Measurements from ENCODE around the gene UTS2B.
"Not testable (repeated sequence)": the region's sequence is repeated elsewhere in the genome, so short reads cannot be mapped to it uniquely, and the experiment has no call there.

The UTS2B gene

DNA sequence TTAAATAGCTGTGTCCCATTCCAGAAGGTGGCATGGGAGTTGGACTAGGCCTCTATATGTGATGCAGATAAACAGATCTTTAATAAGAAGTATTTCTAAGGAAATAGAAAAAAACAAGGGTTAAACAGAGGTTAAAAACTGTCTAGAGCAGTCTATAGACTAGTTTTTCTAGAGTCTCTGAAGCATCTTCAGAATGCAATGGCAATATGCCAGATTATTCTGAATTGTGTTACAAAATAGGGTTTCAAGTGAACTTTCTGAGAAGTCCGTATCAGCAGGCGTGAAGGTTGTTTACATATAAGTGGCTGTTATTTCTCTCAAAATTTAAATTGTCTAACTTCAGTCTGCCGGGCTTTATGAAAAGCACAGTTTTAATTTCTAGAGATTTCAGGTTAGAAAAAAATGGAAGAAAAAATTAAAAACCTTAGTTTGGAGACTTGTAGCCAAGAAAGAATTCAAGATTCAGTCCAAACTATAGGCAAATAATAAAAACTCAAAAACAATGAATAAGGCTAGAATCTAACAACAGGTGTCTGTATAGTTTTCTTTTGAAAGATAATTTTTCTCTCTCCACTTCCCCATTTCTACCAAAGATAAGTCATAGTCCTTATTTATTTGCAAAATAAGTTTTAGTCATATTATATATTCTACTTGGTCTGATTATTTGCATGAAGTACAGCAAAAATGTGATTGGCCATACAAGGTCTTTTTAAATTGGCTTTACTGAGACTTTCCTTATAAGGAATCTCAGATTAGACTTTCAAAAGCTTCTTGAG is 76.0 kb downstream of the UTS2B start:
- no peak for DNase-seq (ENCODE audit: extremely low read depth, low read depth)
- no peak overlapping the region for H3K4me3 ChIP-seq (replicated peaks; ENCODE audit: low read depth, low read length)
- TF ChIP-seq, protein P1, sequence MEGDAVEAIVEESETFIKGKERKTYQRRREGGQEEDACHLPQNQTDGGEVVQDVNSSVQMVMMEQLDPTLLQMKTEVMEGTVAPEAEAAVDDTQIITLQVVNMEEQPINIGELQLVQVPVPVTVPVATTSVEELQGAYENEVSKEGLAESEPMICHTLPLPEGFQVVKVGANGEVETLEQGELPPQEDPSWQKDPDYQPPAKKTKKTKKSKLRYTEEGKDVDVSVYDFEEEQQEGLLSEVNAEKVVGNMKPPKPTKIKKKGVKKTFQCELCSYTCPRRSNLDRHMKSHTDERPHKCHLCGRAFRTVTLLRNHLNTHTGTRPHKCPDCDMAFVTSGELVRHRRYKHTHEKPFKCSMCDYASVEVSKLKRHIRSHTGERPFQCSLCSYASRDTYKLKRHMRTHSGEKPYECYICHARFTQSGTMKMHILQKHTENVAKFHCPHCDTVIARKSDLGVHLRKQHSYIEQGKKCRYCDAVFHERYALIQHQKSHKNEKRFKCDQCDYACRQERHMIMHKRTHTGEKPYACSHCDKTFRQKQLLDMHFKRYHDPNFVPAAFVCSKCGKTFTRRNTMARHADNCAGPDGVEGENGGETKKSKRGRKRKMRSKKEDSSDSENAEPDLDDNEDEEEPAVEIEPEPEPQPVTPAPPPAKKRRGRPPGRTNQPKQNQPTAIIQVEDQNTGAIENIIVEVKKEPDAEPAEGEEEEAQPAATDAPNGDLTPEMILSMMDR (IDR thresholded peaks at IDR 0.05; ENCODE audit: low read depth, low read length, missing control alignments) = no peak

DNA sequence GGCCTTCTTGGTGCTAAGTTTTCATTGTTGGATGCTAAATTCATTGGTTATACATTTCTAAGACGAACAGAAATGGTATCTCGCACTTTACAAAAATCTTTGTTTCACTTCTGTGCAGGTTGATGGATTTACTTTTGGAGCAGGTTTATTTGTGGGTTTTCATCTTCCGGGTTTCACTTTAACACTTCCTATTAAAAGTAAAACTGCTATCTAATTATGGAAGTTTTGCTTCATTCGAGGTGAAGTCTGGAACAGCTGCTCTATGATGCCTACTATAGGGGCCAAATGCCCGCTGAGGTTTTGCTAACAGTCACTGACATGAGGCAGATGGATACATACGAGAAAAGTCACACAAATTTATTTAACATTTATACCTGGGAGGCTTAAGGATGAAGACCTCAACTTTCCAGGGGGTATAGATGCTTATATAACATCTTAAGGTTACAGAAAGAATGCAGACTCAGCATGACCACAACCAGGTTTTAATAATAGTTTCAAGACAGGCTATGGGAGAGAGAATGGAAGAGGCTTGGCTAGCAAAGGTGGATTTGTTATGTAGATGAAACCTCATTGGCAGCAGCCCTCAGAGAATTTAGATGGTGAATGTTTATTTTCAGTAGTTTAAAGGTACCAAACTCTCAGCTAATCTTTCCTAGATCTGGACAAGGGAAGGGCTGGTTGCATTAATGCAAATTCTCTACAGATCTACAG is 77.1 kb downstream of the UTS2B start:
- TF ChIP-seq, protein P1 (IDR thresholded peaks at IDR 0.05; ENCODE audit: low read depth, low read length, missing control alignments) = no peak
- no peak for DNase-seq (ENCODE audit: extremely low read depth, low read depth)
- no peak overlapping the region for H3K4me3 ChIP-seq (replicated peaks; ENCODE audit: low read depth, low read length)

DNA sequence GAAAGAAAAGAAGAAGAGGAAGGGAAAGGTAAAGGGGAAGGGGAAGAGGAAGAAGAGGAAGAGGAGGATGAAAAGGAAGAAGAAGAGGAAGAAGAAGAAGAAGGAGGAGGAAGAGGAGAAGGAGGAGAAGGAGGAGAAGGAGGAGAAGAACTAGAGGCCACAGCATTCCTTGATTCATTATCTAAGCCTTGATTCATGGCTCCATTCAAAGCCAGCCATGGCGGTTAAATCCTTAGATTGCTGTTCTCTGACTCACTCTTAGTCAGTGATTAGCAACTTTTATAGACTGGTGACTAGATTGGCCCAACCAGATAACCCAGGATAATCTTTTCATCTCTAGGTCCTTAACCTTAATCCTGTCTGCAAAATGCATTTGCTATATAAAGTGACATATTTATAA is 83.7 kb downstream of the UTS2B start:
- no peak overlapping the region for H3K4me3 ChIP-seq (replicated peaks; ENCODE audit: low read depth, low read length)
- TF ChIP-seq, protein P1 (IDR thresholded peaks at IDR 0.05; ENCODE audit: low read depth, low read length, missing control alignments) = no peak
- DNase-seq (ENCODE audit: extremely low read depth, low read depth) = no peak

DNA sequence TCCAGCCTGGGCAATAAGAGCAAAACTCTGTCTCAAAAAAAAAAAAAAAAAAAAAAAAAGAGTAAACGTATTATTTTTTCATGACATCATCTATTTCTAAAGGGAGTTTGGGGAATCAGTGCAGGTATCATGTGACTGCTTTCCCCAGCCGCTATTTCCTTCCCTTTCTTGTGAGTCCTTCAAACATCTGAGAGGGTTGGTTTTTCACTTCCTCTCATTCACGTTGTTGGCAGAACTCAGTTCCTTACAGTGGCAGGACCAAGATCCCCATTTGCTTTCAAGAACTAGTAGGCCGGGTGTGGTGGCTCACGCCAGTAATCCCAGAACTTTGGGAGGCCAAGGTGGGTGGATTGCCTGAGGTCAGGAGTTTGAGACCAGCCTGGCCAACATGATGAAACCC is 84.3 kb downstream of the UTS2B start:
- DNase-seq (ENCODE audit: extremely low read depth, low read depth); H3K4me3 ChIP-seq (replicated peaks; ENCODE audit: low read depth, low read length): not testable (repeated sequence)

DNA sequence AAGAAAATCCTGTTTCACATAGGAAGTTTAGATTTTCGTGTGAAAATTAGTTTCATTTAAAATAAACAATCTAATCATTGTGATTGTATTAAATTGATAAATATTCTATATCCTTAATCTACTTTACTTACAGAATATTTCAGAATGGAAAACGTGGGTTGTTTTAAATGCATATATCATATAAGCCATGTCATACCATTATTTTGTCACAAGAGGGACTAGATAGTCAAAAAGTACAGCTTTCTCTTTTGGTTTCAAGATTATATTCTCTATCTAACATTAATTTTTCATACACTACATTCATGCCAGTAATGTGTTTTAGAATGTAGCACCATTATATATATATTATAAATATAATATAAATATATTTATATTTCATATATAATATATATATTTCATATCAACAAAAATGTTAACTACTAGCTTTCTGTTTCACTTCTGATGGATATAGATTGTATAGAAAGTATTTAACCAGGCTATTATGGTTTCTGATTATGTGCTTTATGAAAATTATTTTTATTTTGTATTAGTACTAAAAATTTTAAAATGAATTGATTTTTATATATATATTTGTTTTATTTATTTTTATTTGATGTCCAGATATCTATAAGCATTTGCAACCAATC is 86.0 kb downstream of the UTS2B start:
- no peak overlapping the region for H3K4me3 ChIP-seq (replicated peaks; ENCODE audit: low read depth, low read length)
- DNase-seq (ENCODE audit: extremely low read depth, low read depth) = no peak
- TF ChIP-seq, protein P1 (IDR thresholded peaks at IDR 0.05; ENCODE audit: low read depth, low read length, missing control alignments) = peak; percentile 10

DNA sequence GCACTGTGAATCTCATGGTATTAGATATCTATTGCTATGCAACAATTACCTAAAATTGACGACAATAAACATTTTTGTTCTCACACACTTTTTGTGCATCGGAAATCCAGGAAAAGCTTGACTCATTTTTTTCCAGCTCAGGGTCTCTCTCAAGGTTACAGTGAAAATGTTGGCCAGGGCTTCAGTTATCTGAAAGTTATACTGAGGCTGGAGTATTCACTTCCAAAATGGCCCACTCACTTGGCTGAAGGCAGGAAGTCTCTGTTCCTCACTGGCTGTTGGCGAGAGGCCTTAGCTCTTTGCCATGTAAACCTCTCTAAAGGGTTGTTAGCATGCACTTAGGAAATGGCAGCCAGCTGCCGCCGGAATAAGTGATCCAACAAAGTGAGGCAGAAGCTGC is 89.8 kb downstream of the UTS2B start:
- TF ChIP-seq, protein P1 (IDR thresholded peaks at IDR 0.05; ENCODE audit: low read depth, low read length, missing control alignments) = no peak
- no peak overlapping the region for H3K4me3 ChIP-seq (replicated peaks; ENCODE audit: low read depth, low read length)
- no peak for DNase-seq (ENCODE audit: extremely low read depth, low read depth)

DNA sequence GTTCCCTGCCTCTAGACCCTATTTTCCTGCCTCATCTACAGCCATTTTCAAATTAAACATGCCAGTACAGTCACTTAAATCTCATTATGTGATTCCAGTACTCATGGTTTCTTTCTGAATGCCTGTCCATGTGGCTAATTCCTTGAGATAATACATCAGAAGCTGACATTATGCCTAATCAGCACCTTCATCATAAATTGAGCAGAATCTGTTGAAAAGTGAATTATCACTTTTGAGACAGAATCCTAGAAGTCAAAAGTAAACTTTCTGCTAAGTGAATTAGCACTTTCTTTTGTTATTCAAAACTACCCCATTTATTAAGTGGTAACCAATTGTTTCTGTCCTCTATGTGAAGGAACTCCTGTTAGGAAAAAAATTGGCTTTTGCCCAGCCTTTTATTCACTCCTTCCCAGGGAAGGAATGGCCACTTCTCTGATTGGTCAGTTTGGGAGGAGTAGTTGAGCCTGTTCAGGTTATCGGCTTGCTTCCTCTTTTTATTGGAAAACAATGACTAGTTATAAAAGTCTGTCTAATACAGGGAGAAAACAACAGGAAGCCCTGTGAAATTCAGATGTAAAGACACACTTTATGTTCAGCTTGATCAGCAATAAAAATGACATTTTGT is 90.8 kb downstream of the UTS2B start:
- TF ChIP-seq, protein P1 (IDR thresholded peaks at IDR 0.05; ENCODE audit: low read depth, low read length, missing control alignments) = no peak
- no peak overlapping the region for H3K4me3 ChIP-seq (replicated peaks; ENCODE audit: low read depth, low read length)
- DNase-seq (ENCODE audit: extremely low read depth, low read depth) = no peak
